ENCODE data around the gene LCE2C. TPM values are rescaled to one million over a fixed set of nuclear protein-coding genes. Genes with fewer than 3 reads are reported as not detected.

LCE2C gene, protein sequence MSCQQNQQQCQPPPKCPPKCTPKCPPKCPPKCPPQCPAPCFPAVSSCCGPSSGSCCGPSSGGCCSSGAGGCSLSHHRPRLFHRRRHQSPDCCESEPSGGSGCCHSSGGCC
- not detected in 2 replicates for total RNA-seq

DNA sequence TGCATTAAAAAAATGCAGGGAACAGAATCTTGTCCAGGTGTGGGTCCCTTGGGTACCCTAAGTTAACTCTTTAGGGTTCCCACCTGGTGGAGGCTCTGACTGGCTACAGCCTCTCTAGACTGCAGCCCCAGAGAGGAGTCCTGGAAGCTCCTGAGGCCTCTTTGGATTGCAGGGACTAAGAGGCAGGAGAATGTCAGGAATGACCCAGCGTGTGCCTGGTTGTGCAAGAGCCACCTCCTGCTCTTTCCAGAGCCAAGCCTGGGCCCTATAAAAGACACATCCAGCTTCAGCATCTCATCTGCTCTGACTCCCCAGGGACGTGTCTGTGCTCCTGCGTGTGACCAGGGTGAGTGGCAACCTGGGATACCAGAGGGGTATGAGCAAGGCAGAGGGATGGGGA, at the start of gene LCE2C:
Gene LCE2C, plus strand, starts transcription at position 297 of the 400 bp plus-strand sequence. CDS start 737 bp downstream, outside the sequence.

GRCh38 chr1:152663098-152663497, 12.0 kb upstream of the LCE2C start, which contains the start of gene LCE2D:
Gene LCE2D, plus strand, starts transcription at chr1:152663380. Its CDS starts 726 bp downstream, at chr1:152664106.

GRCh38 chr1:152685823-152686222, 10.7 kb downstream of the LCE2C start, which contains the start of gene LCE2B:
Gene LCE2B, plus strand, starts transcription at chr1:152686123. Its CDS starts 721 bp downstream, at chr1:152686844.

GRCh38 chr1:152697701-152698600, 22.9 kb downstream of the LCE2C start, which contains the start of gene LCE2A:
Gene LCE2A, plus strand, starts transcription at chr1:152698345. Its CDS starts 557 bp downstream, at chr1:152698902.

GRCh38 chr1:152707860-152708259, 32.8 kb downstream of the LCE2C start, which contains the start of gene LCE4A:
Gene LCE4A, plus strand, starts transcription at chr1:152708160. Its CDS starts 916 bp downstream, at chr1:152709076.

Other genes with a start within 250 kb of the LCE2C start
- gene LCE5A, start 164.5 kb upstream of the LCE2C start, total RNA-seq = not detected in 2 replicates
- not detected in 2 replicates for gene CRCT1, start 160.8 kb upstream of the LCE2C start, total RNA-seq
- gene LCE3E, start 108.5 kb upstream of the LCE2C start, total RNA-seq = not detected in 2 replicates
- gene LCE3D, start 94.8 kb upstream of the LCE2C start, total RNA-seq = not detected in 2 replicates
- gene LCE3C, start 75.0 kb upstream of the LCE2C start, total RNA-seq = not detected in 2 replicates
- not detected in 2 replicates for gene LCE3B, start 61.5 kb upstream of the LCE2C start, total RNA-seq
- not detected in 2 replicates for gene LCE3A, start 52.2 kb upstream of the LCE2C start, total RNA-seq
- not detected in 2 replicates for gene LCE2D, start 11.9 kb upstream of the LCE2C start, total RNA-seq
- not detected in 2 replicates for gene LCE2B, start 10.8 kb downstream of the LCE2C start, total RNA-seq
- not detected in 2 replicates for gene LCE2A, start 23.1 kb downstream of the LCE2C start, total RNA-seq
- not detected in 2 replicates for gene LCE4A, start 32.9 kb downstream of the LCE2C start, total RNA-seq
- gene KPRP, start 82.7 kb downstream of the LCE2C start, total RNA-seq = not detected in 2 replicates
- not detected in 2 replicates for gene LCE1F, start 99.9 kb downstream of the LCE2C start, total RNA-seq
- 0.42 TPM in 1 of 2 replicates, not detected in the other for gene LCE1E, start 111.0 kb downstream of the LCE2C start, total RNA-seq
- not detected in 2 replicates for gene LCE1D, start 121.4 kb downstream of the LCE2C start, total RNA-seq
- gene LCE1C, start 131.4 kb downstream of the LCE2C start, total RNA-seq = not detected in 2 replicates
- not detected in 2 replicates for gene LCE1B, start 136.7 kb downstream of the LCE2C start, total RNA-seq
- gene LCE1A, start 152.2 kb downstream of the LCE2C start, total RNA-seq = not detected in 2 replicates
- gene LCE6A, start 167.6 kb downstream of the LCE2C start, total RNA-seq = not detected in 2 replicates
- gene LCE7A, start 184.7 kb downstream of the LCE2C start, total RNA-seq = not detected in 2 replicates
- gene SMCP, start 203.0 kb downstream of the LCE2C start, total RNA-seq = not detected in 2 replicates
- 1.1 TPM in 1 of 2 replicates, not detected in the other for gene IVL, start 233.3 kb downstream of the LCE2C start, total RNA-seq